GM19324 (cell line): ENCODE results near the gene FGF2.
"Not testable (repeated sequence)": the region's sequence is repeated elsewhere in the genome, so short reads cannot be mapped to it uniquely, and the experiment has no call there.

Experiments
- ATAC-seq: cut with Tn5 transposase; IDR thresholded peaks from one replicate; pipeline ENCODE4 v1.9.1; 2021; ENCODE audit warnings: mild to moderate bottlenecking, moderate library complexity; ENCODE audit not compliant: unreplicated experiment, low FRiP score

Gene FGF2

GRCh38 chr4:122826553-122827257 is at the start of gene FGF2:
FGF2 (plus strand) TSS chr4:122826831; CDS start chr4:122827175, 344 bp downstream.
- ATAC-seq: peak; percentile 38

DNA sequence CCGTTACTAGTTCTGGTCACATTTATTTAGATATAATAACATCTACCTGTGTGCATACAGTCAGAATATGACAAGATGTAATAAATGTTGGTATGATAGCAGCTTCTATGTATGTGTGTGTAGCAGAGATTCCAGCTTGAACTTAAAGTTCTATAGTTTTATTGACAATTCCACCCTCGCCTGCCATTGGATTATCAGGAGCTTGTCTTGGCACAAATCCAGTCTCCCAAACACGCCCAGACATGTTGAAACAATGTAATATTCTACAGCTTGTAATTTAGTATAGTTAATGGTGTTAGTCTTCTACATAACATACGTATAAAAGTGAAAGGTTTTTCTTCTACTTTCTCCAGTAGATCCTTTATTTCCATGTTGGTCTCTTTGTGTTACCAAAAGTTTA is 49.7 kb upstream of the FGF2 start:
- ATAC-seq: no peak

- no peak for ATAC-seq
Observed at GRCh38 chr4:122777846-122778673, 48.6 kb upstream of the FGF2 start.

- ATAC-seq: no peak
Observed at GRCh38 chr4:122781486-122781885, 45.1 kb upstream of the FGF2 start.

- no peak for ATAC-seq
Observed at GRCh38 chr4:122783301-122784215, 43.1 kb upstream of the FGF2 start.

DNA sequence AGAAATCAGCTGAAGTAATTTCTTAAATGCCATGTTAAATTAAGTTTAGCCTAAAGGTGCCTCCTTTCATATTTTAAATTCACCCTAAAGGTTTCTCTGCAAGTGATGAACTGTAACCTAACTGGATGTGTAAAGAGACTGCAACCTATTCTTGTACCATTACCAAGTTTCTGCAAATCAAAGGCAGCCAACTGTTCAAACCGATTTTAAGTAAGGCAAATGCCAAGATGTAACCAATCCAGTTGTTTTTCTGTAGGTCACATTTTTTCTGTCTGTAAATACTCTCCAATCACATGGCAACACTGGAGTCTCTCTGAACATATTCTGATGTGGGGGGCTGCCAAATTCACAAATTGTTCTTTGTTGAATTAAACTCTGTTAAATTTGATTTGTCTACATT is 42.4 kb upstream of the FGF2 start:
- no peak for ATAC-seq

DNA sequence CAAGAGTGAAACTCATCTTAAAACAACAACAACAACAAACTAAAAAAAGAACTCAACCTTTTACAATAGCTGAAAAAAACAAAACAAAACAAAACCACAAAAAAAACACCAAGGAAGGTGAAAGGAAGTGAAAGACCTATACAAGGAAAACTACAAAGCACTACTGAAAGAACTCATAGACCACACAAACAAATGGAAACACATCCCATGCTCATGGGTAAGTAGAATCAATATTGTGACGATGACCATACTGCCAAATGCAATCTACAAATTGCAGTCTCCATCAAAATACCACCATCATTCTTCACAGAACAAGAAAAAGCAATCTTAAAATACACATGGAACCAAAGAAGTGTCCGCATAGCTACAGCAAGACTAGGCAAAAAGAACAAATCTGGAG is 41.5 kb upstream of the FGF2 start:
- no peak for ATAC-seq

DNA sequence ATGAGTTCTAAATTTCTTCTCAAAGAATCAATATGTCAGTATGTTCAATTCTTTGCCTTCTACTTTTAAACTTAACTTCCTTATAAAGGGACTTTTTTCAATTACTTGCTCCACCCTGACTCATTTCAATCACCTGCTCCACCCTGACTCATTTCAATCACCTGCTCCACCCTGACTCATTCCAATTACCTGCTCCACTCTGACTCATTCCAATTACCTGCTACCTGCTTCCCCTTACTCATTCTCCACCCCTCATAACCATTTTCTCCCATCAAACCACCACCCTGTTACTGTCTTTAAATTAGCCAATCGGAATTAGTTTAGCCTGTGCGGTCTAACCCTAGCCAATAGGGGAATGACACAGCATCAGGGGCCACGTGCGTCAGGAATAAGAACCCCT is 40.3 kb upstream of the FGF2 start:
- not testable (repeated sequence) for ATAC-seq

DNA sequence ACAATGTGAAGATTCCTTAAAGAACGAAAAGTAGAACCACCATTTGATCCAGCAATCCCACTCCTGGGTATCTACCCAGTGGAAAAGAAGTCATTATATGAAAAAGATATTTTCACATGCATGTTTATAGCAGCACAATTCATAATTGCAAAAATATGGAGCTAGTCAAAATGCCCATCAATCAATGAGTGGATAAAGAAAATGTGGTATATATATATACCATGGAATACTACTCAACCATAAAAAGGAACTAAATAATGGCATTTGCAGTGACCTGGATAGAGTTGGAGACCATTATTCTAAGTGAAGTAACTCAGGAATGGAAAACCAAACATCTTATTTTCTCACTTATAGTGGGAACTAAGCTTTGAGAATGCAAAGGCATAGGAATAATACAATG is 39.7 kb upstream of the FGF2 start:
- not testable (repeated sequence) for ATAC-seq

- ATAC-seq: no peak
Observed at GRCh38 chr4:122787940-122788339, 38.7 kb upstream of the FGF2 start.

DNA sequence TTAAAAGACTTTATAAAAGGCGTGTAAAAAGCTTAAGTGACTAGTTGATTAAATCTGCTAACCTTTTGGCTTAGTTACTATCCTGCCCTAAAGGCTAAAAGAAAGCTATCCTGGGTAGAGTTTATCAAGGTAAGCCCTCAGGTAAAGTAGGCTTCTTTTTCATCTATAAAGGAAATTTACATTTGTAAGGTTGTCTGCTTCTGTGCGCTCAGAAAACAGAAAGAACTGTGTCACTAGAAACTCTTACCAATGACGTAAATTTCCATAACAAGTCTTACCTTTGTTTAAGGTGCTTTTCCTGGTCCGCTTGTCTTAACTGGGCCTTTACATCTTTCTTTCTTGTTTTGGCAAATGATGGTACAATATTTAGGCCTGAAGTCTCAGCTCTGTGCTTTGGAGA is 37.7 kb upstream of the FGF2 start:
- ATAC-seq: no peak

DNA sequence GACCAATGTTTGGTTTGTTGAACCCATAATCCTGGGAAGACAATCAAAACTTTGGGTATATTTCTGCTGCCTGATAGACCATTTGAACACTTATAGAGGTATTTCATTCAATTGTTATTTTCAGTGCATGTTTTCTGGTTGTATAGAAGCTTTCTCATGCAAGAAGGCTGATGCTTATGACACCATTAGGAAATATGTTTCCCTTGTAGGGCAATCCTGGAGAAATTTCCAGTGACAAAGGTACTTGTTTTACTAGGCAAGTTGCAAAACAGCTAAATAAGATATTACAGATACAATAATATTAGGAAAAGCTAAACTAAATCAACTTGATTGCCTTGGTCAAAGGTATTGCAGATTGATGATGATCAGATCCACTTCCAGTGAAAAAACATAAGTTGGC is 32.8 kb upstream of the FGF2 start:
- no peak for ATAC-seq

DNA sequence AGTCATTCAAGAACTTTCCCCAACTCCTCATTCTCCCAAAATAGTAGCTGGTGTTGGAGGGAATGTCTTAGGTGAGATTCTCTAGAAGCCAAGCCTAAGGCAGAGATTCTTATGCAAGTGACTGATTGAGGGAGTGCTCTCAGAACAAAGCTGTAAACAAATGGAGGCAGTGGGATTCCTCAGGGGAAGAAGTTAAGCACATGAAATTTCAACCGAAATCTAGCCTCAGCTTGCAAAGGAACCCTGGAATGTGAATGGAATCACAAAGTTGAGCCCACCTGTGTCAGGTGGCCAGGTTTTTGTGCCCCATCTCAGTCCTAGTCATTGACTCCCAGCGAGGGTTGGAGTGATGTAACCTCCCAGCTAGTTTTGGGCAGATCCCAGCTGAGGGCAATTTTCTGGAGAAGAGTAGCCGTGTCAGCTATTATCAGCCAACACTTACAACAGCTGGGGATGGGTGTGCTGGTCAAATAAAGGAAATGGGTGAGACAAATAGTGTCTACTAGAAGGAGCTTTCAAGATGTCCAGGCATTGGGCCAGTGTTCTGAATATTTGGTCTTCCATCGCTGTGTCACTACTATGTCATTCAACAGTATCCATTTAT is 29.7 kb upstream of the FGF2 start:
- no peak for ATAC-seq

DNA sequence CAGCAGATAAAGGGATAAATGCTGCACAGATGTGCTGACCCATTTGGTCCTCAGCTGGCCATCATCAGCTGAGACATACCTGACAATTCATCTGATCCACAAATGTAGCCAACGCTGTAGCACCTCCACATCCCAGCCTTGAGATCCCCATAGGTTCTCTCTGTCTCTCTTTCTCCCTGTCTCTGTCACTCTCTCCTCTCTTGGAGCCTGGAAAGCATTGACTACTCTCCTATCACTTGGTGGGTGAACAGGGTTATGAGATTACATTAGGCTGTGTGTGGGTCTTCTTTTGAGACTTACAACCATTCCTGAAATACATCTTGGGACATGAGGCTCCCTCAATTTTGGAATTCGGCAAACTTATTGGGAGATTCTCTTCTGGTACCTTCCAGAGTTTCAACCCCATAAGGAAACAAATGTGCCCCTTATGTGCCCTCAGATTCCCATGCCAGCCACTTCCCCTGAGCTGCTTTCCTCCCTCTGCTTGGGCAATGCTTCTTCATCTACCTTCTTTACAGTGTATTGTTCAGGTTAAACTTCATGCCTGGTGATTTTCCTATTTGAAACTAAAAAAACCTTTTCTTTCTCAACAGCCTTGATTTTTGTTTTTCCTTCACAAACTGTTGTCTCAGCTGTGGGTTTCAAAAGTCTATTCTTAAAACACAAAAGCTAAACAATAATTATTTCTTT is 29.1 kb upstream of the FGF2 start:
- no peak for ATAC-seq

- ATAC-seq: no peak
Observed at GRCh38 chr4:122798101-122798500, 28.5 kb upstream of the FGF2 start.

GRCh38 chr4:122798917-122799316 is 27.7 kb upstream of the FGF2 start:
- ATAC-seq: no peak

DNA sequence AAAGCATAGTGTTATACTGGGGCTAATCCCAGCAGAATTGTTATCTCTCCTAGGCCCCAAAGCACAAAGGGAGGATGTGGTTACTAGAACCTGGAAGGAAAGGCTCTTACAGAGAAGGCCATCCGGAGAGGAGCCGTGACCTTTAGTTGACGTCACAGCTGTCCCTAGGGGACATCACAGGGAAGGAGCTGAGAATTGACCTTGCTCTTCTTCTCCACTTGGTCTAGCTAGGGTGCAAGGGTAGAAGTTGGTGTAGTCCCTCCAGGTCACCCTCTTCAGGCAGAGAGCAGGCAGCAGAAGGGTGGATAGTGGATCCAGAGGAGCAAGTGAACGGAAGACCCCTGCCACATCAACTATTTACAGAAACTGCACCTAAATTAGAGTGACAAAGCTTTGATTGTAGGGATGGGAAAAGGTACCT is 22.8 kb upstream of the FGF2 start:
- no peak for ATAC-seq

GRCh38 chr4:122806981-122807679 is 19.5 kb upstream of the FGF2 start:
- no peak for ATAC-seq

- no peak for ATAC-seq
Observed at GRCh38 chr4:122810669-122811068, 16.0 kb upstream of the FGF2 start.
